Measurements from ENCODE around the gene NCAPG.
"Not testable (repeated sequence)": the region's sequence is repeated elsewhere in the genome, so short reads cannot be mapped to it uniquely, and the experiment has no call there.

NCAPG gene

GRCh38 chr4:17846266-17846665 is 35.5 kb downstream of the NCAPG start:
- Histone ChIP-seq H3F3A (ENCODE audit: low read depth) (no peaks in the 10 kb centered on the region), H3K79me2 (ENCODE audit: insufficient read depth, low read length) (no peaks in the 10 kb centered on the region), H3K4me3 (ENCODE audit: low read length, poor library complexity, severe bottlenecking) (no peak overlapping the region), H3K9ac (ENCODE audit: low read depth, low read length, poor library complexity, severe bottlenecking) (no peak overlapping the region), H2AFZ (ENCODE audit: low read length) (no peak overlapping the region), H4K20me1 (ENCODE audit: insufficient read depth, low read length, poor library complexity, severe bottlenecking) (no peaks in the 10 kb centered on the region), H3K9me2 (replicated peaks; ENCODE audit: low read depth, low read length) (no peaks in the 10 kb centered on the region), H3K4me2 (ENCODE audit: low read depth, low read length, poor library complexity, severe bottlenecking) (no peak overlapping the region), H3K27me3 (ENCODE audit: insufficient read depth, low read length, poor library complexity, severe bottlenecking) (no peaks in the 10 kb centered on the region), H3K4me1 (ENCODE audit: insufficient read depth, low read length, poor library complexity, severe bottlenecking) (no peaks in the 10 kb centered on the region), H3K36me3 (ENCODE audit: insufficient read depth, low read length) (peaks cover 57% of the 10 kb centered on the region), H3K9me3 (ENCODE audit: insufficient read depth, low read depth, low read length) (no peaks in the 10 kb centered on the region)
- TF ChIP-seq EZH2phosphoT487 (IDR thresholded peaks at IDR 0.05; ENCODE audit: borderline replicate concordance) (no peak), CTCF (conservative IDR thresholded peaks at IDR 0.05; ENCODE audit: low read length) (no peak)

- H4K20me1 ChIP-seq (ENCODE audit: insufficient read depth, low read length, poor library complexity, severe bottlenecking); H3K27me3 ChIP-seq (ENCODE audit: insufficient read depth, low read length, poor library complexity, severe bottlenecking); H3F3A ChIP-seq (ENCODE audit: low read depth); H3K9ac ChIP-seq (ENCODE audit: low read depth, low read length, poor library complexity, severe bottlenecking); H3K79me2 ChIP-seq (ENCODE audit: insufficient read depth, low read length); H3K4me3 ChIP-seq (ENCODE audit: low read length, poor library complexity, severe bottlenecking); H3K4me2 ChIP-seq (ENCODE audit: low read depth, low read length, poor library complexity, severe bottlenecking); H3K9me2 ChIP-seq (replicated peaks; ENCODE audit: low read depth, low read length); H2AFZ ChIP-seq (ENCODE audit: low read length); H3K4me1 ChIP-seq (ENCODE audit: insufficient read depth, low read length, poor library complexity, severe bottlenecking); H3K9me3 ChIP-seq (ENCODE audit: insufficient read depth, low read depth, low read length): not testable (repeated sequence)
- H3K36me3 ChIP-seq (ENCODE audit: insufficient read depth, low read length) = peaks cover 17% of the 10 kb centered on the region; the same call in 1 of the 2 replicates
These were observed 39.5 kb downstream of the NCAPG start for GRCh38 chr4:17850295-17850694.

GRCh38 chr4:17851959-17852358 is 41.2 kb downstream of the NCAPG start:
- no peaks in the 10 kb centered on the region for H3F3A ChIP-seq (ENCODE audit: low read depth)
- H3K9me3 ChIP-seq (ENCODE audit: insufficient read depth, low read depth, low read length) = no peaks in the 10 kb centered on the region
- H3K4me2 ChIP-seq (ENCODE audit: low read depth, low read length, poor library complexity, severe bottlenecking) = no peak overlapping the region
- H3K36me3 ChIP-seq (ENCODE audit: insufficient read depth, low read length) = 0 out of 2 replicates have a peak, but pooled peaks cover under 1% of the 10 kb centered on the region
- no peaks in the 10 kb centered on the region for H3K79me2 ChIP-seq (ENCODE audit: insufficient read depth, low read length)
- no peaks in the 10 kb centered on the region for H3K9me2 ChIP-seq (replicated peaks; ENCODE audit: low read depth, low read length)
- no peak overlapping the region for H2AFZ ChIP-seq (ENCODE audit: low read length)
- no peaks in the 10 kb centered on the region for H3K4me1 ChIP-seq (ENCODE audit: insufficient read depth, low read length, poor library complexity, severe bottlenecking)
- H3K9ac ChIP-seq (ENCODE audit: low read depth, low read length, poor library complexity, severe bottlenecking) = no peak overlapping the region
- TF ChIP-seq CTCF (conservative IDR thresholded peaks at IDR 0.05; ENCODE audit: low read length) (no peak), EZH2phosphoT487 (IDR thresholded peaks at IDR 0.05; ENCODE audit: borderline replicate concordance) (no peak)
- no peaks in the 10 kb centered on the region for H4K20me1 ChIP-seq (ENCODE audit: insufficient read depth, low read length, poor library complexity, severe bottlenecking)
- H3K4me3 ChIP-seq (ENCODE audit: low read length, poor library complexity, severe bottlenecking) = no peak overlapping the region
- no peaks in the 10 kb centered on the region for H3K27me3 ChIP-seq (ENCODE audit: insufficient read depth, low read length, poor library complexity, severe bottlenecking)

GRCh38 chr4:17854036-17854435 is 43.3 kb downstream of the NCAPG start:
- Histone ChIP-seq H3K79me2 (ENCODE audit: insufficient read depth, low read length) (no peaks in the 10 kb centered on the region), H3K4me1 (ENCODE audit: insufficient read depth, low read length, poor library complexity, severe bottlenecking) (no peaks in the 10 kb centered on the region), H3F3A (ENCODE audit: low read depth) (no peaks in the 10 kb centered on the region), H3K9me2 (replicated peaks; ENCODE audit: low read depth, low read length) (no peaks in the 10 kb centered on the region), H2AFZ (ENCODE audit: low read length) (no peak overlapping the region), H3K9me3 (ENCODE audit: insufficient read depth, low read depth, low read length) (no peaks in the 10 kb centered on the region), H4K20me1 (ENCODE audit: insufficient read depth, low read length, poor library complexity, severe bottlenecking) (no peaks in the 10 kb centered on the region), H3K4me2 (ENCODE audit: low read depth, low read length, poor library complexity, severe bottlenecking) (no peak overlapping the region), H3K27me3 (ENCODE audit: insufficient read depth, low read length, poor library complexity, severe bottlenecking) (no peaks in the 10 kb centered on the region), H3K4me3 (ENCODE audit: low read length, poor library complexity, severe bottlenecking) (no peak overlapping the region), H3K9ac (ENCODE audit: low read depth, low read length, poor library complexity, severe bottlenecking) (no peak overlapping the region), H3K36me3 (ENCODE audit: insufficient read depth, low read length) (no peaks in the 10 kb centered on the region)
- TF ChIP-seq EZH2phosphoT487 (IDR thresholded peaks at IDR 0.05; ENCODE audit: borderline replicate concordance) = no peak
- no peak for TF ChIP-seq CTCF (conservative IDR thresholded peaks at IDR 0.05; ENCODE audit: low read length)

All from Loucy (cell line).